GM12801 (cell line): Measurements from ENCODE around the gene DYNC1H1.

ENCODE experiments used
- TF ChIP-seq, protein P1 (sequence below): IDR thresholded peaks from one replicate; pipeline ENCODE4 v1.5.1; 2011; ENCODE audit warnings: control low read depth; ENCODE audit not compliant: insufficient read length; ENCODE audit errors: extremely low read depth

DYNC1H1 gene

DNA sequence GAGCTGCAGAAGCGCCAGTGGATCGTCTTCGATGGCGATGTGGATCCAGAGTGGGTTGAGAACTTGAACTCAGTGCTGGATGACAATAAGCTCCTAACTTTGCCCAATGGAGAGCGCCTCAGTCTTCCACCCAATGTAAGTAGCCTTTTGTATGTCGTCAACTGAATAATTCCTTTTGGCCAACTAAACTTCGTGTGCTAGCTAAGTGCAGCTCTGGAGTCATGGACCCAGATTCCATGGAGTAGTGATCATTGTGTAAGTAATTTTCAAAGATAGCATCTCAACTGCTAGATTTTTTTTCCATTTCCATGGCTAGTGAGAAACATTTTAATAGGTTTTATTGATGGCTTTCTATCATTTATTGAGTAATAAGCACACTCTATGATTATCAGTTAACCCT is 48.0 kb downstream of the DYNC1H1 start:
- TF ChIP-seq, protein P1, sequence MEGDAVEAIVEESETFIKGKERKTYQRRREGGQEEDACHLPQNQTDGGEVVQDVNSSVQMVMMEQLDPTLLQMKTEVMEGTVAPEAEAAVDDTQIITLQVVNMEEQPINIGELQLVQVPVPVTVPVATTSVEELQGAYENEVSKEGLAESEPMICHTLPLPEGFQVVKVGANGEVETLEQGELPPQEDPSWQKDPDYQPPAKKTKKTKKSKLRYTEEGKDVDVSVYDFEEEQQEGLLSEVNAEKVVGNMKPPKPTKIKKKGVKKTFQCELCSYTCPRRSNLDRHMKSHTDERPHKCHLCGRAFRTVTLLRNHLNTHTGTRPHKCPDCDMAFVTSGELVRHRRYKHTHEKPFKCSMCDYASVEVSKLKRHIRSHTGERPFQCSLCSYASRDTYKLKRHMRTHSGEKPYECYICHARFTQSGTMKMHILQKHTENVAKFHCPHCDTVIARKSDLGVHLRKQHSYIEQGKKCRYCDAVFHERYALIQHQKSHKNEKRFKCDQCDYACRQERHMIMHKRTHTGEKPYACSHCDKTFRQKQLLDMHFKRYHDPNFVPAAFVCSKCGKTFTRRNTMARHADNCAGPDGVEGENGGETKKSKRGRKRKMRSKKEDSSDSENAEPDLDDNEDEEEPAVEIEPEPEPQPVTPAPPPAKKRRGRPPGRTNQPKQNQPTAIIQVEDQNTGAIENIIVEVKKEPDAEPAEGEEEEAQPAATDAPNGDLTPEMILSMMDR: no peak

DNA sequence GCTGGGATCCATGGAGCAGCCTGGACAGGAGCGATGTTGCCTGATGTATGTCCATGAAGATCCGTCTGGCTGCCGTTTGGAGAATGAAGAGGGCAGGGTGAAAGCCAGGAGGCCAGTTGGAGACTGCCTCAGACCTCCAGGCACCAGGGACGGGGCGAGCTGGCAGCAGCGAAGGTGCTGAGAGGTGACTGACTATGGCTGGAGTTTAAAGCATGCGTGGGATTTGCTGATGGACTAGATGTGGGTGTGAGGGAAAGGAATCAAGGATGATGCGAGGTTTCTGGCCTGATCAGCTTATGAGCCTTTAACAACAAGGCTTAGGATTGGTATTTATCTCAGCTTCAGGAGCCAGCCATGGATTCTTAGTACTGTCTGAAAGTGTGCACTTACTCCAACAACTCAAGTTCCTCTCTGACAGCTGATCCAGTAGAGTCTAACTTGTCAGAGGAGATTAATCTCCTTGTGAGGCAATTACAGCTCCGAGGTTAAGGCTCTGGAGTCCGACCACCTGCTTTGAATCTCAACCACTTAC is 49.4 kb downstream of the DYNC1H1 start:
- TF ChIP-seq, protein P1: no peak

DNA sequence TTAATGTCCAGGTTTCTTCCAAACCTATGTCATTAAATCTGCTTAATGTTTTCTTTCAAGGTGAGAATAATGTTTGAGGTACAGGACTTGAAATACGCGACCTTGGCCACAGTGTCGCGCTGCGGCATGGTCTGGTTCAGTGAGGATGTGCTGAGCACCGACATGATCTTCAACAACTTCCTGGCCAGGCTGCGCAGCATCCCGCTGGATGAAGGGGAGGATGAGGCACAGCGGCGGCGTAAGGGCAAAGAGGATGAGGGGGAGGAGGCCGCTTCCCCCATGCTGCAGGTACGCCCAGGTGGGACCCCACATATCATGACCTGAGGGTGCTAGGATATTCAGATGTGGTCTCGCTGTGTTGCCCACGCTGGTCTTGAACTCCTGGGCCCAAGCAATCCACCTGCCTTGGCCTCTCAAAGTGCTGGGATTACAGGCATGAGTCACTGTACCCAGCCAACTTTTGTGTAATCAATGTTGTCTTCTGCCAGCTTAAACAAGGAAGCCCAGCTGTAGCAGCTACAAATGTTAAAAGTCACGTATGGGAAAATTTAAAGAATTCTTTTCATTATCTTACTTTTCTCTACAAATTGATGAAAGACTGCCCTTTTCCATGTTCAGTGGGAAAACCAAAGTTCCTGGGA is 50.8 kb downstream of the DYNC1H1 start:
- TF ChIP-seq, protein P1: no peak

DNA sequence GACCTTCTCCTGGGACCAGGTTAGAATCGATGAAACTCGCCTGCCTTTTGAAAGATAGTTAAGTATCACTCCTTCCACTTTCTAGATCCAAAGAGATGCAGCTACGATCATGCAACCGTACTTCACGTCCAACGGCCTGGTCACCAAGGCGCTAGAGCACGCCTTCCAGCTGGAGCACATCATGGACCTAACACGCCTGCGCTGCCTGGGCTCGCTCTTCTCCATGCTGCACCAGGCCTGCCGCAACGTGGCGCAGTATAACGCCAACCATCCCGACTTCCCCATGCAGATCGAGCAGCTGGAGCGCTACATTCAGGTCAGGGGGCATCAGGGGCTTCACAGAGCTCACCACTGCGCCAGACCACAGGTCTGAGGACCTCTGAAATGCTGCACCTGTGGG is 51.4 kb downstream of the DYNC1H1 start:
- TF ChIP-seq, protein P1: no peak

DNA sequence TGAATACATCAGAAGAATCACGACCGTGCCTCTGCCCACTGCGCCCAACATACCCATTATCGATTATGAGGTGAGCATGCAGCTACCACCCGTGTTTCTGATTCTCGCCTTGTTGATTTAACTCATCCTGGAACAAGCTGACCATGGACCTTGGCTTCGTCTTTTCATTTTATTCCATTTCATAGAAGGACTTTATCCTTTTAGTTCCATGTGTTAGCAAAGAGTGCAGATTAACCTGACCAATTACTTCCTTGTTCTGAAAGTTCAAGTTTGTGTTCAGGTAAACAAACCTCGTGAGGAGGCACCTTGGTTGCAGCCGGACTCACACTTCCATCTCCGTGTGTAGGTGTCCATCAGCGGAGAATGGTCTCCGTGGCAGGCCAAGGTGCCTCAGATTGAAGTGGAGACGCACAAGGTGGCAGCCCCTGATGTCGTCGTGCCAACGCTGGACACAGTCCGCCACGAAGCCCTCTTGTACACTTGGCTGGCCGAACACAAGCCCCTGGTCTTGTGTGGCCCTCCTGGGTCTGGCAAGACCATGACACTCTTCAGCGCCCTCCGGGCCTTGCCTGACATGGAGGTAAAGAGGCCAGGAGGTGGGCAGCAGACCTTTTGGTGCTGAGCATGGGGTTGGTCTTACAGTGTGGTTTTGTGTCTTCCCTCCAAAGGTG is 52.2 kb downstream of the DYNC1H1 start:
- TF ChIP-seq, protein P1: no peak

DNA sequence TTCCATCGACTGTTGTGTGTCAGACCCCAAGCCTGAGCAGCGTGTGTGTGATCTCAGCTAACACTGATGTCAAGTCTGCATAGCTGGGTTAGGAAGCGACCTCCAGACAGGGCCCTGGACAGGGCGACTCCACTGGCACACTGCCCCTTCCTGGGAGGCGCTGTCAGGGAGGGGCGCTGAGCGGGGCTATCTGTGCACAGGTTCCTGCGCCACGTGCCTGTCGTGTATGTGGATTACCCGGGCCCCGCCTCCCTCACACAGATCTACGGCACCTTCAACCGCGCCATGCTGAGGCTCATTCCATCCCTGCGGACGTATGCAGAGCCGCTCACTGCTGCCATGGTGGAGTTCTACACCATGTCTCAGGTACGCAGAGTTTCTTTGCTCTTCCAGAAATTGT is 53.9 kb downstream of the DYNC1H1 start:
- TF ChIP-seq, protein P1: no peak

DNA sequence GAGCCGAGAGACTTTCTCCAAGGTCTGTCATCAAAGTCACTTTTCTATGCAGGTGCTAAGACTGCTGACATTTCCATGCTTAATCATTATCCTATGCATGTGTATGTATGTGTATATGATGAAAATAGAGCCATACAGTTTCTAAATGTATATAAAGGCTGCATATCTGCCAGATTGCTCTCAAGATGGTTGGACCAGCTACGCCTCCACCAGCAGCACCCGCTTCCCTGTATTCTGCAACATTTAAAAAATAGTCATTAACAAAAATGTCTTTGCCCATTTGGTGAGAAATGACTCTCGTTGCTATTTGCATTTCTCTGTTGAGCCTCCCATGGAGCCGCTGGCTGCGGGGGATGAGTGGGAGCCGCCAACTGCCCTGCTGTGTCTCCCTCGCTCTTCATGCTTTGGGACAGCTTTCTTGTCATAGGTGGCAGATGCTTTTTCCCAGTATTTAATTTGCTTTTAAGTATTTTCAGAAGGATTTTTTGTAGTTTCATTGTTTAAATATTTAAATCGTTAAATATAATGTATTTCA is 54.7 kb downstream of the DYNC1H1 start:
- TF ChIP-seq, protein P1: no peak
